HEK293 (cell line): ENCODE measurements around the gene MUCL3.

ENCODE experiments used
- GLI4 ChIP-seq: fragments of 450-650 bp; formaldehyde crosslinking; IDR thresholded peaks from 2 replicates; pipeline ENCODE4 v1.5.1; 2016; ENCODE audit warnings: missing biosample characterization, missing genetic modification characterization
- IKZF3 ChIP-seq: fragments of 450-650 bp; IDR thresholded peaks from 2 replicates; pipeline ENCODE4 v1.5.0; 2018; ENCODE audit warnings: missing biosample characterization, mild to moderate bottlenecking, missing genetic modification characterization, moderate library complexity
- KLF9 ChIP-seq: fragments of 450-650 bp; formaldehyde crosslinking; IDR thresholded peaks from 2 replicates; pipeline ENCODE4 v1.5.1; 2016; ENCODE audit warnings: missing biosample characterization, missing genetic modification characterization, low read depth
- RBAK ChIP-seq: fragments of 450-650 bp; formaldehyde crosslinking; IDR thresholded peaks from 2 replicates; pipeline ENCODE4 v1.5.1; 2016; ENCODE audit warnings: missing biosample characterization, missing genetic modification characterization
- SCRT2 ChIP-seq: fragments of 450-650 bp; formaldehyde crosslinking; IDR thresholded peaks from 2 replicates; pipeline ENCODE4 v1.5.1; 2016; ENCODE audit warnings: missing biosample characterization, missing genetic modification characterization
- SP3 ChIP-seq: fragments of 450-650 bp; formaldehyde crosslinking; IDR thresholded peaks from 2 replicates; pipeline ENCODE4 v1.5.1; 2016; ENCODE audit warnings: missing biosample characterization, missing genetic modification characterization
- TCF7L2 ChIP-seq: IDR thresholded peaks from 2 replicates; pipeline ENCODE4 v1.6.1; 2011; ENCODE audit warnings: low read depth, mild to moderate bottlenecking, inconsistent platforms, low read length, moderate library complexity, borderline replicate concordance
- TSHZ1 ChIP-seq: fragments of 450-650 bp; formaldehyde crosslinking; IDR thresholded peaks from 2 replicates; pipeline ENCODE4 v1.5.1; 2016; ENCODE audit warnings: missing biosample characterization, missing genetic modification characterization, borderline replicate concordance
- ZBTB21 ChIP-seq: fragments of 450-650 bp; formaldehyde crosslinking; IDR thresholded peaks from 2 replicates; pipeline ENCODE4 v1.5.1; 2017; ENCODE audit warnings: missing biosample characterization, missing genetic modification characterization
- ZBTB6 ChIP-seq: fragments of 450-650 bp; formaldehyde crosslinking; IDR thresholded peaks from 2 replicates; pipeline ENCODE4 v1.5.1; 2017; ENCODE audit warnings: missing biosample characterization, missing genetic modification characterization
- ZBTB7A ChIP-seq: fragments of 450-650 bp; formaldehyde crosslinking; IDR thresholded peaks from 2 replicates; pipeline ENCODE4 v1.5.1; 2016; ENCODE audit warnings: low read depth, missing biosample characterization, missing genetic modification characterization
- ZEB2 ChIP-seq: fragments of 450-650 bp; formaldehyde crosslinking; IDR thresholded peaks from 2 replicates; pipeline ENCODE4 v1.5.1; 2016; ENCODE audit warnings: missing biosample characterization, missing genetic modification characterization
- ZFP37 ChIP-seq: fragments of 450-650 bp; formaldehyde crosslinking; IDR thresholded peaks from 2 replicates; pipeline ENCODE4 v1.5.1; 2016; ENCODE audit warnings: missing biosample characterization, missing genetic modification characterization
- ZNF121 ChIP-seq: fragments of 450-650 bp; formaldehyde crosslinking; IDR thresholded peaks from 2 replicates; pipeline ENCODE4 v1.5.1; 2016; ENCODE audit warnings: missing biosample characterization, missing genetic modification characterization
- ZNF157 ChIP-seq: fragments of 450-650 bp; formaldehyde crosslinking; IDR thresholded peaks from 2 replicates; pipeline ENCODE4 v1.5.1; 2016; ENCODE audit warnings: missing biosample characterization, missing genetic modification characterization
- ZNF2 ChIP-seq: fragments of 450-650 bp; formaldehyde crosslinking; IDR thresholded peaks from 2 replicates; pipeline ENCODE4 v1.5.1; 2016; ENCODE audit warnings: missing biosample characterization, missing genetic modification characterization
- ZNF221 ChIP-seq: fragments of 450-650 bp; formaldehyde crosslinking; IDR thresholded peaks from 2 replicates; pipeline ENCODE4 v1.5.1; 2017; ENCODE audit warnings: missing biosample characterization, missing genetic modification characterization, borderline replicate concordance
- ZNF239 ChIP-seq: fragments of 450-650 bp; formaldehyde crosslinking; IDR thresholded peaks from 2 replicates; pipeline ENCODE4 v1.5.1; 2016; ENCODE audit warnings: missing biosample characterization, missing genetic modification characterization
- ZNF398 ChIP-seq: fragments of 450-650 bp; formaldehyde crosslinking; IDR thresholded peaks from 2 replicates; pipeline ENCODE4 v1.5.1; 2017; ENCODE audit warnings: missing biosample characterization, missing genetic modification characterization
- ZNF404 ChIP-seq: fragments of 450-650 bp; formaldehyde crosslinking; IDR thresholded peaks from 2 replicates; pipeline ENCODE4 v1.5.1; 2017; ENCODE audit warnings: missing biosample characterization, missing genetic modification characterization
- ZNF423 ChIP-seq: fragments of 450-650 bp; formaldehyde crosslinking; IDR thresholded peaks from 2 replicates; pipeline ENCODE4 v1.5.1; 2016; ENCODE audit warnings: missing biosample characterization, missing genetic modification characterization
- ZNF433 ChIP-seq: fragments of 450-650 bp; formaldehyde crosslinking; IDR thresholded peaks from 2 replicates; pipeline ENCODE4 v1.5.1; 2016; ENCODE audit warnings: missing biosample characterization, missing genetic modification characterization, low read depth
- ZNF514 ChIP-seq: fragments of 450-650 bp; formaldehyde crosslinking; IDR thresholded peaks from 2 replicates; pipeline ENCODE4 v1.5.1; 2016; ENCODE audit warnings: missing biosample characterization, missing genetic modification characterization
- ZNF521 ChIP-seq: fragments of 450-650 bp; formaldehyde crosslinking; IDR thresholded peaks from 2 replicates; pipeline ENCODE4 v1.5.1; 2017; ENCODE audit warnings: missing biosample characterization, mild to moderate bottlenecking, missing genetic modification characterization
- ZNF560 ChIP-seq: fragments of 450-650 bp; formaldehyde crosslinking; IDR thresholded peaks from 2 replicates; pipeline ENCODE4 v1.5.1; 2017; ENCODE audit warnings: missing biosample characterization, missing genetic modification characterization, borderline replicate concordance
- ZNF677 ChIP-seq: fragments of 450-650 bp; IDR thresholded peaks from 2 replicates; pipeline ENCODE4 v1.5.0; 2018; ENCODE audit warnings: missing biosample characterization, mild to moderate bottlenecking, missing genetic modification characterization, moderate library complexity
- ZNF707 ChIP-seq: fragments of 450-650 bp; formaldehyde crosslinking; IDR thresholded peaks from 2 replicates; pipeline ENCODE4 v1.5.1; 2016; ENCODE audit warnings: missing biosample characterization, missing genetic modification characterization
- ZSCAN23 ChIP-seq: fragments of 450-650 bp; formaldehyde crosslinking; IDR thresholded peaks from 2 replicates; pipeline ENCODE4 v1.5.1; 2016; ENCODE audit warnings: missing biosample characterization, missing genetic modification characterization
- TF ChIP-seq, protein P1 (sequence below): sonication (generic); formaldehyde crosslinking; IDR thresholded peaks from 2 replicates; pipeline ENCODE4 v1.8.1; 2022; ENCODE audit warnings: mild to moderate bottlenecking, moderate library complexity, missing genetic modification reagents
- TF ChIP-seq, protein P2 (sequence below): fragments of 450-650 bp; formaldehyde crosslinking; IDR thresholded peaks from 2 replicates; pipeline ENCODE4 v1.5.1; 2016; ENCODE audit warnings: missing biosample characterization, missing genetic modification characterization
- TF ChIP-seq, protein P3 (sequence below): fragments of 450-650 bp; formaldehyde crosslinking; IDR thresholded peaks from 2 replicates; pipeline ENCODE4 v1.5.1; 2016; ENCODE audit warnings: missing biosample characterization, missing genetic modification characterization

The MUCL3 gene

GRCh38 chr6:30942338-30943060, 1.7 kb downstream of the MUCL3 start (continued):
- TF ChIP-seq, protein P1, sequence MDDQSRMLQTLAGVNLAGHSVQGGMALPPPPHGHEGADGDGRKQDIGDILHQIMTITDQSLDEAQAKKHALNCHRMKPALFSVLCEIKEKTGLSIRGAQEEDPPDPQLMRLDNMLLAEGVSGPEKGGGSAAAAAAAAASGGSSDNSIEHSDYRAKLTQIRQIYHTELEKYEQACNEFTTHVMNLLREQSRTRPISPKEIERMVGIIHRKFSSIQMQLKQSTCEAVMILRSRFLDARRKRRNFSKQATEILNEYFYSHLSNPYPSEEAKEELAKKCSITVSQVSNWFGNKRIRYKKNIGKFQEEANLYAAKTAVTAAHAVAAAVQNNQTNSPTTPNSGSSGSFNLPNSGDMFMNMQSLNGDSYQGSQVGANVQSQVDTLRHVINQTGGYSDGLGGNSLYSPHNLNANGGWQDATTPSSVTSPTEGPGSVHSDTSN: no peak
- TF ChIP-seq, protein P2, sequence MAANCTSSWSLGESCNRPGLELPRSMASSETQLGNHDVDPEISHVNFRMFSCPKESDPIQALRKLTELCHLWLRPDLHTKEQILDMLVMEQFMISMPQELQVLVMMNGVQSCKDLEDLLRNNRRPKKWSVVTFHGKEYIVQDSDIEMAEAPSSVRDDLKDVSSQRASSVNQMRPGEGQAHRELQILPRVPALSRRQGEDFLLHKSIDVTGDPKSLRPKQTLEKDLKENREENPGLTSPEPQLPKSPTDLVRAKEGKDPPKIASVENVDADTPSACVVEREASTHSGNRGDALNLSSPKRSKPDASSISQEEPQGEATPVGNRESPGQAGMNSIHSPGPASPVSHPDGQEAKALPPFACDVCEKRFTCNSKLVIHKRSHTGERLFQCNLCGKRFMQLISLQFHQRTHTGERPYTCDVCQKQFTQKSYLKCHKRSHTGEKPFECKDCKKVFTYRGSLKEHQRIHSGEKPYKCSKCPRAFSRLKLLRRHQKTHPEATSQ (tag by site-specific recombination): no peak
- TF ChIP-seq TSHZ1 (tag by site-specific recombination) (no peak), ZBTB6 (tag by site-specific recombination) (no peak), KLF9 (tag by site-specific recombination) (peak; percentile 98), ZNF560 (no peak), ZNF404 (no peak), ZNF521 (no peak), ZNF423 (tag by site-specific recombination) (no peak), ZNF677 (tag by site-specific recombination) (no peak), IKZF3 (no peak), ZNF2 (tag by site-specific recombination) (no peak), ZNF398 (no peak), ZNF121 (no peak), ZNF514 (tag by site-specific recombination) (no peak), ZNF239 (tag by site-specific recombination) (no peak), ZNF707 (tag by site-specific recombination) (no peak), ZFP37 (tag by site-specific recombination) (no peak), GLI4 (no peak), ZNF221 (no peak), ZNF157 (tag by site-specific recombination) (no peak), ZBTB7A (no peak), RBAK (no peak), ZSCAN23 (tag by site-specific recombination) (no peak), ZEB2 (peak; percentile 57), SP3 (peak; percentile 76), TCF7L2 (no peak), ZBTB21 (tag by site-specific recombination) (no peak), ZNF433 (tag by site-specific recombination) (no peak), SCRT2 (tag by site-specific recombination) (peak; percentile 95)
- TF ChIP-seq, protein P3, sequence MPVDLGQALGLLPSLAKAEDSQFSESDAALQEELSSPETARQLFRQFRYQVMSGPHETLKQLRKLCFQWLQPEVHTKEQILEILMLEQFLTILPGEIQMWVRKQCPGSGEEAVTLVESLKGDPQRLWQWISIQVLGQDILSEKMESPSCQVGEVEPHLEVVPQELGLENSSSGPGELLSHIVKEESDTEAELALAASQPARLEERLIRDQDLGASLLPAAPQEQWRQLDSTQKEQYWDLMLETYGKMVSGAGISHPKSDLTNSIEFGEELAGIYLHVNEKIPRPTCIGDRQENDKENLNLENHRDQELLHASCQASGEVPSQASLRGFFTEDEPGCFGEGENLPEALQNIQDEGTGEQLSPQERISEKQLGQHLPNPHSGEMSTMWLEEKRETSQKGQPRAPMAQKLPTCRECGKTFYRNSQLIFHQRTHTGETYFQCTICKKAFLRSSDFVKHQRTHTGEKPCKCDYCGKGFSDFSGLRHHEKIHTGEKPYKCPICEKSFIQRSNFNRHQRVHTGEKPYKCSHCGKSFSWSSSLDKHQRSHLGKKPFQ (tag by site-specific recombination): no peak
